Uterus (tissue), 4 donors: Measurements from ENCODE around the gene GSDME. TPM values are rescaled to one million over a fixed set of nuclear protein-coding genes. Genes with fewer than 3 reads are reported as not detected.

Source experiments
- DNase-seq, 2 donors: peaks; one replicate each; pipeline ENCODE4 v3.0.0-alpha.2; 2019 to 2020
- H3K27ac ChIP-seq, 2 donors: fragments of 200-600 bp; sonication (generic); 1 replicate in 1 of 2; 2 replicates in 1 of 2; pipeline ENCODE4 v1.5.1; 2016 to 2018
- H3K27me3 ChIP-seq, 2 donors: fragments of 200-600 bp; sonication (generic); one replicate each; pipeline ENCODE4 v1.5.1; 2018 to 2019; ENCODE audit warnings: control low read depth in 1 of 2
- H3K36me3 ChIP-seq, 2 donors: fragments of 200-600 bp; sonication (generic); one replicate each; pipeline ENCODE4 v1.5.1; 2019; ENCODE audit warnings: control low read depth in 1 of 2
- H3K4me1 ChIP-seq, 2 donors: fragments of 200-600 bp; sonication (generic); one replicate each; pipeline ENCODE4 v1.5.1; 2018 to 2019; ENCODE audit warnings: control low read depth in 1 of 2
- H3K4me3 ChIP-seq, 2 donors: fragments of 200-600 bp; sonication (generic); 1 replicate in 1 of 2; 2 replicates in 1 of 2; pipeline ENCODE4 v1.5.1; 2018 to 2019; ENCODE audit warnings: mild to moderate bottlenecking in 1 of 2
- H3K9me3 ChIP-seq, 2 donors: fragments of 200-600 bp; sonication (generic); one replicate each; pipeline ENCODE4 v1.5.1; 2019; ENCODE audit warnings: control low read depth in 1 of 2
- POLR2A ChIP-seq, 2 donors: fragments of 450-650 bp; IDR thresholded peaks; one replicate each; pipeline ENCODE4 v1.6.1; 2016; ENCODE audit warnings: antibody characterized with exemption in 2 of 2, mild to moderate bottlenecking in 1 of 2, moderate library complexity in 1 of 2
- intact Hi-C: fragments of 100-400 bp; cut with DNase I; formaldehyde crosslinking; loops from one replicate; pipeline ENCODE4 v1.15.1; 2023; ENCODE audit warnings: low total_unique reads
- total RNA-seq, 4 donors: library from RNA; depleted of rRNA in 3 of 4; stranded (reverse); fragments of >200 nt in 3 of 4; gene quantifications; one replicate each; pipeline versions ENCODE4 v1.1.0 to v1.2.4, GENCODE V29; 2014 to 2023
- TF ChIP-seq, protein P1 (sequence below), 4 experiments: fragments of 200-600 bp in 2 of 4; fragments of 450-650 bp in 2 of 4; sonication (generic) in 2 of 4; IDR thresholded peaks; one replicate each; pipeline ENCODE4 v1.5.1; 2016 to 2019; ENCODE audit warnings: antibody characterized with exemption in 4 of 4, mild to moderate bottlenecking in 2 of 4, moderate library complexity in 1 of 4
- donor health status: DM: yes; HTN: yes; CAD: no.

The GSDME gene
- total RNA-seq, 4 donors from 2014 or later = 10.8 to 25.5 (median 20.8) TPM

DNA sequence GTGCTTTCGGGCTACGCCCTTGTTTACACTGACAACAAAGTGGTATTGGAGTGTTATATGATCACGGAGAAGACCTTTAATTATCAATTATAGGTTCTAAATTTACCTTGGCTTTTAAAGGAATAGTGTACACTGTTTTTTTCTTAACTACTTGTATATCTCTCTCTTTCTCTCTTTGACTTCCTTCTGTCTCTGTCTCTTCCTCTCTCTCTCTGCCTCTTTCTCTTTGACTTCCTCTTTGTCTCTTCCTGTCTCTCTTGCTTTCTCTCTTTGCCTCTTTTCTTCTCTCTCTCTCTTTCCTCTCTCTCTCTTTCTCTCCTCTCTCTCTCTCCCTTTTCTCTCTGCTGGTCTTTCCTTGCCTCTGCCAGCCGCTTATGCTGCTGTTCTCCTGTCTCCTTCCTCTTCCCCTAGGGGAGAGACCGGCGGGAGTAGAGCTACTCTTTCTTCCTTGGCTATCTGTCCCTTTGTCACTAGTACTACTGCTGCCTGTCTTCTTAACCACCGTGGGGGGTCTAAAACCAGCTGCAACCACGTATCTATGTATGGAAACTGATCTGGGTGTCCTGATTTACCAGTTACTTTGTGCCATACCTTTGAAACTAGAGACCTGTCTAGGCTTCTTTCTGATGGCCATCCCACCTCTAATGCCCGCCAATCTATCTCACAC lies 36.9 kb upstream of the GSDME start:
- no peaks in the 10 kb centered on the region for H3K4me1 ChIP-seq
- no peaks in the 10 kb centered on the region for H3K9me3 ChIP-seq
- H3K27me3 ChIP-seq = no peaks in the 10 kb centered on the region
- TF ChIP-seq POLR2A (IDR thresholded peaks at IDR 0.05) = no peak
- TF ChIP-seq, protein P1, sequence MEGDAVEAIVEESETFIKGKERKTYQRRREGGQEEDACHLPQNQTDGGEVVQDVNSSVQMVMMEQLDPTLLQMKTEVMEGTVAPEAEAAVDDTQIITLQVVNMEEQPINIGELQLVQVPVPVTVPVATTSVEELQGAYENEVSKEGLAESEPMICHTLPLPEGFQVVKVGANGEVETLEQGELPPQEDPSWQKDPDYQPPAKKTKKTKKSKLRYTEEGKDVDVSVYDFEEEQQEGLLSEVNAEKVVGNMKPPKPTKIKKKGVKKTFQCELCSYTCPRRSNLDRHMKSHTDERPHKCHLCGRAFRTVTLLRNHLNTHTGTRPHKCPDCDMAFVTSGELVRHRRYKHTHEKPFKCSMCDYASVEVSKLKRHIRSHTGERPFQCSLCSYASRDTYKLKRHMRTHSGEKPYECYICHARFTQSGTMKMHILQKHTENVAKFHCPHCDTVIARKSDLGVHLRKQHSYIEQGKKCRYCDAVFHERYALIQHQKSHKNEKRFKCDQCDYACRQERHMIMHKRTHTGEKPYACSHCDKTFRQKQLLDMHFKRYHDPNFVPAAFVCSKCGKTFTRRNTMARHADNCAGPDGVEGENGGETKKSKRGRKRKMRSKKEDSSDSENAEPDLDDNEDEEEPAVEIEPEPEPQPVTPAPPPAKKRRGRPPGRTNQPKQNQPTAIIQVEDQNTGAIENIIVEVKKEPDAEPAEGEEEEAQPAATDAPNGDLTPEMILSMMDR (IDR thresholded peaks at IDR 0.05) = no peak
- H3K36me3 ChIP-seq = no peaks in the 10 kb centered on the region
- no peak overlapping the region for H3K4me3 ChIP-seq
- DNase-seq = no peak
- no peak overlapping the region for H3K27ac ChIP-seq
- intact Hi-C loops = no loop called here

DNA sequence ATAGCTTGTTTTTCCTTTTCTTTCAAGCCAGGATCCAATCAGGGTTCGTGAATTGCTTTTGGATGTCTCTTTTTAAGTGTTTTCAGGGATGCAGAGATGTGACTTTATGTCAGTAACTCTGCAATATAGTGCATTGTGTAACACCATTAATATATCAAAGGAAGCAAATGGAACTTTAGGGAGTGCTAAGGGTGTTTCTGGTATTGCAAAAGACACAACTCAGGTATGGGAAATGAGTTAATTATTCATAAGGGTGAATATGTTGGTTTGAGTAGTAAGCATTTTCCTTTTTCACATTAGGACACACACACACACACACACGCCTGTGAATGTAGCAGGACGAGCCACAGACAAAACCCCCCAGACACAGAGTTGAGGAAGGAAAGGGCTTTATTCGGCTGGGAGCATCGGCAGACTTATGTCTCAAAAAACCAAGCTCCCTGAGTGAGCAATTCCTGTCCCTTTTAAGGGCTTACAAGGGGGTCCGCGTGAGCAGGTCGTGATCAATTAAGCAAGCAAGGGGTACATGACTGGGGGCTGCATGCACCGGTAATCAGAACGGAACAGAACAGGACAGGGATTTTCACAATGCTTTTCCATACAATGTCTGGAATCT lies 31.8 kb upstream of the GSDME start:
- DNase-seq = no peak
- intact Hi-C loops = no loop called here
- no peaks in the 10 kb centered on the region for H3K36me3 ChIP-seq

DNA sequence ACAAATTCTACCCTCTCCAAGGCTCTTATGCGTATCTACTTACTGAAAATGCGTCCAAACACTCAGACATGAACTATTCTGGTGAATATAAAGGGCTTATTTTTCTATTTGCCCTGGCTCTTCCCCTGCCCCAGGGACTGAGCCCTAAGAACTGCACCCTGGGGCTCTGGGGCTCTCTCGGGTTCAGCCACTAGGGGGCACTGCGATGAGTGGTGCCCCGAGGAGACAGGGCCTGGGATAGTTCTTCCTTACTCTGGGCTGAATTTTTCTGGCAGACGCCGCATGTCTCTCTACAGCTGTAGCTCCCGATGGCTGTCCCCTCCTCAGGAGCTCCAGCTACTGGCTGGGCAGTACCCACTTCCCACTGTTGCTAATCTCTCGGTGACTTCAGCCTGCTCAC lies 30.8 kb upstream of the GSDME start:
- Histone ChIP-seq H3K4me3 (no peak overlapping the region), H3K4me1 (no peaks in the 10 kb centered on the region), H3K36me3 (no peaks in the 10 kb centered on the region), H3K27me3 (no peaks in the 10 kb centered on the region), H3K9me3 (no peaks in the 10 kb centered on the region), H3K27ac (no peak overlapping the region)
- TF ChIP-seq, protein P1 (IDR thresholded peaks at IDR 0.05) = no peak
- TF ChIP-seq POLR2A (IDR thresholded peaks at IDR 0.05) = no peak
- DNase-seq = no peak
- intact Hi-C loops = no loop called here

More for the DNA sequence above, 31.8 kb upstream of the GSDME start:
- no peaks in the 10 kb centered on the region for H3K27me3 ChIP-seq
- no peaks in the 10 kb centered on the region for H3K4me1 ChIP-seq
- H3K27ac ChIP-seq = no peak overlapping the region
- H3K4me3 ChIP-seq = no peak overlapping the region
- no peaks in the 10 kb centered on the region for H3K9me3 ChIP-seq
- TF ChIP-seq, protein P1 (IDR thresholded peaks at IDR 0.05) = no peak
- TF ChIP-seq POLR2A (IDR thresholded peaks at IDR 0.05) = no peak

DNA sequence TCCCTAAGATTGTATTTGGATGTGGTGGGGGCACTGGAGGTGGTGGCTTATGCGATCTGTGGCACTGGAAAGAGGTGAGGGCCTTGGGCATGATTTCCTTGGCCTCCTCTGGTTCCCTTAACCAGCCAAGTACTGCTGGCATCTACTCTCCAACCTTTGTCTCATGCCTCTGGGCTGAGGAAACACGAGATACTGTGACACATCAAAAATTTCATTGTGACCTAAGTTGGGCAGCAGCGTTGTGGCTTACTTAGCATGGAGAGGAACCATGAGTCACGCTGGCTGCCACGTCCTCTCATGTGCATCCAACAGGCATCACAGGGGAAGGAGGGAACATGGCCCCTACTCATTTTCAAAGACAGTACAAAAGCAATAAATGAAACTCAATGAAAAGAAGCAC lies 29.7 kb upstream of the GSDME start:
- no peak for DNase-seq
- Histone ChIP-seq H3K36me3 (no peaks in the 10 kb centered on the region), H3K9me3 (no peaks in the 10 kb centered on the region), H3K27ac (no peak overlapping the region), H3K27me3 (no peaks in the 10 kb centered on the region), H3K4me1 (no peaks in the 10 kb centered on the region), H3K4me3 (no peak overlapping the region)
- TF ChIP-seq POLR2A (IDR thresholded peaks at IDR 0.05) = no peak
- intact Hi-C loops = no loop called here

DNA sequence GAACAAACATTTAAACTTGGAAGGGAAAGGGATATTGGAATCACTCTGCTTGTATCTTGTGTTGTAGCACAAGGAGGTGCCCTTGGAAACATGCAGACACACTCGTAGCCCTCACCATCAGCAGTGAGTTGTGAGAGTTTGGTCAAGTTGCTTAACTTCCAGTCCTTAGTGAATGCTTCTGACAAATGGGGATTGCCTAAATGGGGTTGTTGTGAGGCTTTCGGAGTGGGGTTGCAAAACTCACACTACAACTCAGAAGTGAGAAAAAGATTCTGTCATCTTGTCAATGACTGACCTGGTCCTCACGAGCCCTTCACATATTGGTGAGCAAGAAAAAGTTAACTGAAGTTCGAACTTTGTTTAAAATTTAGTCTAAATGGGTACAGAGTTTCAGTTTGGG lies 29.0 kb upstream of the GSDME start:
- no peaks in the 10 kb centered on the region for H3K36me3 ChIP-seq
- TF ChIP-seq, protein P1 (IDR thresholded peaks at IDR 0.05) = no peak
- TF ChIP-seq POLR2A (IDR thresholded peaks at IDR 0.05) = no peak
- no peak overlapping the region for H3K4me3 ChIP-seq
- no peaks in the 10 kb centered on the region for H3K4me1 ChIP-seq
- no peak for DNase-seq
- no peaks in the 10 kb centered on the region for H3K9me3 ChIP-seq
- intact Hi-C loops = no loop called here
- no peaks in the 10 kb centered on the region for H3K27me3 ChIP-seq
- no peak overlapping the region for H3K27ac ChIP-seq
